Mucosa of rectum (tissue), 2 donors: ENCODE measurements around the gene FLYWCH1.

ENCODE experiments used
- H3K27ac ChIP-seq, 2 donors: one replicate each; pipeline ENCODE4 v1.7.0; 2013; ENCODE audit warnings: inconsistent platforms in 2 of 2, low read depth in 2 of 2, low read length in 2 of 2
- H3K27me3 ChIP-seq, 2 donors: one replicate each; pipeline ENCODE4 v1.7.0; 2013; ENCODE audit warnings: low read length in 2 of 2; ENCODE audit not compliant: control insufficient read depth in 2 of 2, insufficient read depth in 2 of 2
- H3K36me3 ChIP-seq, 2 donors: one replicate each; pipeline ENCODE4 v1.7.0; 2013; ENCODE audit warnings: low read length in 2 of 2; ENCODE audit not compliant: control insufficient read depth in 2 of 2, insufficient read depth in 2 of 2
- H3K4me1 ChIP-seq, 2 donors: one replicate each; pipeline ENCODE4 v1.7.0; 2013; ENCODE audit warnings: low read length in 2 of 2, mild to moderate bottlenecking in 1 of 2; ENCODE audit not compliant: control insufficient read depth in 2 of 2, insufficient read depth in 2 of 2
- H3K4me3 ChIP-seq, 2 donors: one replicate each; pipeline ENCODE4 v1.7.0; 2013; ENCODE audit warnings: low read length in 2 of 2
- H3K9ac ChIP-seq, 2 donors: one replicate each; pipeline ENCODE4 v1.7.0; 2013; ENCODE audit warnings: low read length in 2 of 2, low read depth in 1 of 2, mild to moderate bottlenecking in 1 of 2
- H3K9me3 ChIP-seq, 2 donors: one replicate each; pipeline ENCODE4 v1.7.0; 2013; ENCODE audit warnings: low read length in 2 of 2; ENCODE audit not compliant: control insufficient read depth in 2 of 2
- donor health status: healthy.
- donor health status: Normal muscosa, but diverticular disease.

Gene FLYWCH1

GRCh38 chr16:2968738-2969544 lies 57.2 kb downstream of the FLYWCH1 start, which contains the start of gene PAQR4:
Gene PAQR4 (plus strand): TSS chr16:2969348. CDS start chr16:2969675, 327 bp downstream.
- H3K9ac ChIP-seq, result peak within 1 kb of the TSS; percentile 70 to 75
- peak within 1 kb of the TSS; percentile 59 to 68 for H3K27ac ChIP-seq

GRCh38 chr16:2969545-2970521 lies 58.1 kb downstream of the FLYWCH1 start:
- peaks cover 16 to 30% of the 10 kb centered on the region in 2 donors for H3K4me1 ChIP-seq
- H3K4me3 ChIP-seq, result peak overlapping the region; percentile 69 to 78
- H3K9me3 ChIP-seq, result no peaks in the 10 kb centered on the region
- peak overlapping the region; percentile 59 to 68 for H3K27ac ChIP-seq
- peak overlapping the region; percentile 70 to 75 for H3K9ac ChIP-seq
- H3K36me3 ChIP-seq, result no peaks in the 10 kb centered on the region
- H3K27me3 ChIP-seq, result peaks cover 16% of the 10 kb centered on the region in 2 donors

More at GRCh38 chr16:2968738-2969544, 57.2 kb downstream of the FLYWCH1 start, which contains the start of gene PAQR4:
- Histone ChIP-seq H3K36me3 (no peaks in the 10 kb centered on the region), H3K4me3 (peak within 1 kb of the TSS; percentile 69 to 78), H3K9me3 (no peaks in the 10 kb centered on the region), H3K27me3 (peaks cover 18 to 25% of the 10 kb centered on the region in 2 donors), H3K4me1 (peaks cover 18 to 33% of the 10 kb centered on the region in 2 donors)

- Histone ChIP-seq H3K27me3 (peaks cover 16% of the 10 kb centered on the region in 2 donors), H3K4me1 (peaks cover 16 to 30% of the 10 kb centered on the region in 2 donors), H3K36me3 (no peaks in the 10 kb centered on the region), H3K9me3 (no peaks in the 10 kb centered on the region), H3K9ac (peak overlapping the region in 1 of 2 donors; percentile 75), H3K4me3 (peak overlapping the region in 1 of 2 donors; percentile 78), H3K27ac (no peak overlapping the region)
Measured at GRCh38 chr16:2970563-2970962, 58.8 kb downstream of the FLYWCH1 start.

GRCh38 chr16:2971134-2971984 lies 59.6 kb downstream of the FLYWCH1 start:
- Histone ChIP-seq H3K27ac (no peak overlapping the region), H3K9me3 (no peaks in the 10 kb centered on the region), H3K9ac (no peak overlapping the region), H3K27me3 (peaks cover 8% of the 10 kb centered on the region in 2 donors), H3K36me3 (no peaks in the 10 kb centered on the region), H3K4me3 (no peak overlapping the region), H3K4me1 (peaks cover 16 to 27% of the 10 kb centered on the region in 2 donors)

- Histone ChIP-seq H3K9ac (no peak overlapping the region), H3K27ac (no peak overlapping the region), H3K4me3 (no peak overlapping the region), H3K36me3 (no peaks in the 10 kb centered on the region), H3K27me3 (peaks cover 6 to 8% of the 10 kb centered on the region in 2 donors), H3K4me1 (peaks cover 16 to 24% of the 10 kb centered on the region in 2 donors), H3K9me3 (no peaks in the 10 kb centered on the region)
Measured at GRCh38 chr16:2971985-2972784, 60.5 kb downstream of the FLYWCH1 start.

GRCh38 chr16:2973093-2973492 lies 61.4 kb downstream of the FLYWCH1 start:
- no peak overlapping the region for H3K9ac ChIP-seq
- peaks cover 0 to 2% of the 10 kb centered on the region in 2 donors for H3K27me3 ChIP-seq
- no peak overlapping the region for H3K4me3 ChIP-seq
- H3K36me3 ChIP-seq, result no peaks in the 10 kb centered on the region
- no peak overlapping the region for H3K27ac ChIP-seq
- H3K4me1 ChIP-seq, result peaks cover 21 to 23% of the 10 kb centered on the region in 2 donors
- no peaks in the 10 kb centered on the region for H3K9me3 ChIP-seq

GRCh38 chr16:2973605-2974318 lies 62.0 kb downstream of the FLYWCH1 start:
- H3K4me1 ChIP-seq, result peaks cover 14 to 16% of the 10 kb centered on the region in 2 donors
- H3K27ac ChIP-seq, result no peak overlapping the region
- no peaks in the 10 kb centered on the region for H3K9me3 ChIP-seq
- no peak overlapping the region for H3K9ac ChIP-seq
- no peaks in the 10 kb centered on the region for H3K36me3 ChIP-seq
- H3K4me3 ChIP-seq, result no peak overlapping the region
- no peaks in the 10 kb centered on the region for H3K27me3 ChIP-seq

GRCh38 chr16:2974319-2975056 lies 62.8 kb downstream of the FLYWCH1 start:
- no peak overlapping the region for H3K9ac ChIP-seq
- H3K4me3 ChIP-seq, result no peak overlapping the region
- no peak overlapping the region for H3K27ac ChIP-seq
- H3K4me1 ChIP-seq, result peaks cover 14 to 17% of the 10 kb centered on the region in 2 donors
- H3K27me3 ChIP-seq, result no peaks in the 10 kb centered on the region
- H3K9me3 ChIP-seq, result no peaks in the 10 kb centered on the region
- no peaks in the 10 kb centered on the region for H3K36me3 ChIP-seq
